H1 (cell line): Measurements from ENCODE around the gene SLC5A9. TPM values are rescaled to one million over a fixed set of nuclear protein-coding genes. Genes with fewer than 3 reads are reported as not detected.

Source experiments
- CTCF ChIA-PET: fragments of 300-600 bp; sonication (Branson Sonifier 250); formaldehyde crosslinking; loops from one replicate; lab custom pipeline; 2021; ENCODE audit not compliant: partially characterized antibody; lab: Charles Lee
- POLR2A ChIA-PET: fragments of 300-600 bp; sonication (Branson Sonifier 250); formaldehyde crosslinking; loops from one replicate; lab custom pipeline; 2021; ENCODE audit warnings: inconsistent platforms; ENCODE audit not compliant: partially characterized antibody; lab: Charles Lee
- DNase-seq, 2 experiments: peaks; one replicate each; pipeline versions ENCODE4 v3.0.0 to v3.0.0-alpha.2; 2010 to 2022; ENCODE audit warnings: low spot score in 2 of 2, low read depth in 1 of 2, mixed read lengths in 1 of 2
- FAIRE-seq: peaks from 2 replicates; lab custom pipeline; 2011; peaks lifted over from hg19 to GRCh38; lab: Jason Lieb, UNC
- H2AFZ ChIP-seq: 2 replicates; pipeline ENCODE4 v1.8.1; 2012; ENCODE audit warnings: low read length, inconsistent platforms
- H2AK5ac ChIP-seq: 2 replicates; pipeline ENCODE4 v1.6.1; 2013; ENCODE audit warnings: low read depth, low read length
- H2BK120ac ChIP-seq: replicated peaks from 2 replicates; pipeline ENCODE3; 2013; ENCODE audit warnings: low read depth, low read length, inconsistent platforms
- H2BK12ac ChIP-seq: 2 replicates; pipeline ENCODE4 v1.6.1; 2013; ENCODE audit warnings: low read depth, low read length
- H2BK15ac ChIP-seq: 2 replicates; pipeline ENCODE4 v1.6.1; 2013; ENCODE audit warnings: low read length
- H2BK20ac ChIP-seq: 2 replicates; pipeline ENCODE4 v1.6.1; 2013; ENCODE audit warnings: low read length
- H2BK5ac ChIP-seq: 2 replicates; pipeline ENCODE4 v1.6.1; 2013; ENCODE audit warnings: low read depth, low read length
- H3K14ac ChIP-seq: 2 replicates; pipeline ENCODE4 v1.6.1; 2013; ENCODE audit warnings: inconsistent platforms; ENCODE audit not compliant: insufficient read length
- H3K18ac ChIP-seq: 2 replicates; pipeline ENCODE4 v1.6.1; 2013; ENCODE audit warnings: low read length; ENCODE audit errors: extremely low read depth
- H3K23ac ChIP-seq: 2 replicates; pipeline ENCODE4 v1.6.1; 2013; ENCODE audit warnings: inconsistent platforms; ENCODE audit not compliant: insufficient read length
- H3K23me2 ChIP-seq: 2 replicates; pipeline ENCODE4 v1.6.1; 2013; ENCODE audit warnings: low read depth, low read length
- H3K27ac ChIP-seq: 2 replicates; pipeline ENCODE4 v1.6.1; 2011; ENCODE audit warnings: low read depth, low read length, inconsistent platforms
- H3K27me3 ChIP-seq, 4 experiments: replicated peaks in 1 of 4; 1 replicate in 1 of 4; 2 replicates in 3 of 4; pipeline versions ENCODE4 v1.6.1 to v1.8.1; 2011 to 2013; ENCODE audit warnings: low read length in 3 of 4, mild to moderate bottlenecking in 3 of 4, inconsistent platforms in 2 of 4, mixed read lengths in 2 of 4, moderate library complexity in 1 of 4; ENCODE audit not compliant: control insufficient read depth in 3 of 4, insufficient read depth in 3 of 4; ENCODE audit errors: extremely low read depth in 1 of 4
- H3K36me3 ChIP-seq, 4 experiments: 2 replicates each; pipeline versions ENCODE4 v1.6.1 to v1.8.1; 2011 to 2013; ENCODE audit warnings: mild to moderate bottlenecking in 4 of 4, low read length in 3 of 4, moderate library complexity in 2 of 4, control low read depth in 1 of 4, inconsistent platforms in 1 of 4; ENCODE audit not compliant: insufficient read depth in 4 of 4, control insufficient read depth in 2 of 4
- H3K4ac ChIP-seq: replicated peaks from 2 replicates; pipeline ENCODE3; 2013; ENCODE audit warnings: low read length, low read depth, mixed read lengths, inconsistent platforms; ENCODE audit not compliant: insufficient read length
- H3K4me1 ChIP-seq, 4 experiments: replicated peaks in 1 of 4; 1 replicate in 1 of 4; 2 replicates in 3 of 4; pipeline versions ENCODE4 v1.6.1 to v1.8.1; 2011 to 2013; ENCODE audit warnings: low read length in 3 of 4, inconsistent platforms in 2 of 4, mixed read lengths in 1 of 4; ENCODE audit not compliant: insufficient read depth in 4 of 4, control insufficient read depth in 3 of 4
- H3K4me2 ChIP-seq, 2 experiments: 2 replicates each; pipeline versions ENCODE4 v1.6.1 to v1.8.1; 2011 to 2013; ENCODE audit warnings: low read depth in 2 of 2, low read length in 2 of 2, control low read depth in 1 of 2, inconsistent platforms in 1 of 2, mild to moderate bottlenecking in 1 of 2; ENCODE audit not compliant: insufficient read depth in 1 of 2
- H3K4me3 ChIP-seq, 4 experiments: fragments of 200-600, 300-600 bp in 1 of 4; sonication (generic), shearing (Covaris generic), sonication (Bioruptor Twin) in 1 of 4; 2 replicates each; pipeline versions ENCODE4 v1.5.1 to v1.8.1; 2011 to 2016; ENCODE audit warnings: low read length in 4 of 4, low read depth in 3 of 4, control low read depth in 2 of 4, inconsistent platforms in 2 of 4, mild to moderate bottlenecking in 2 of 4, mixed read lengths in 1 of 4, moderate library complexity in 1 of 4; ENCODE audit not compliant: insufficient read depth in 2 of 4; ENCODE audit errors: extremely low read depth in 1 of 4
- H3K56ac ChIP-seq: replicated peaks from 2 replicates; pipeline ENCODE3; 2013; ENCODE audit warnings: low read depth, mild to moderate bottlenecking, mixed read lengths, low read length, inconsistent platforms; ENCODE audit not compliant: insufficient read length
- H3K79me1 ChIP-seq: 2 replicates; pipeline ENCODE4 v1.6.1; 2013; ENCODE audit warnings: low read depth, low read length, control low read depth
- H3K79me2 ChIP-seq, 2 experiments: 2 replicates each; pipeline versions ENCODE4 v1.6.1 to v1.8.1; 2012 to 2013; ENCODE audit warnings: low read length in 2 of 2, mild to moderate bottlenecking in 2 of 2, inconsistent platforms in 1 of 2; ENCODE audit not compliant: insufficient read depth in 2 of 2, control insufficient read depth in 1 of 2
- H3K9ac ChIP-seq, 4 experiments: replicated peaks in 1 of 4; 1 replicate in 1 of 4; 2 replicates in 3 of 4; pipeline versions ENCODE4 v1.6.1 to v1.8.1; 2011 to 2013; ENCODE audit warnings: low read depth in 3 of 4, low read length in 3 of 4, control low read depth in 2 of 4, mild to moderate bottlenecking in 2 of 4, moderate library complexity in 2 of 4, inconsistent platforms in 1 of 4; ENCODE audit errors: extremely low read depth in 1 of 4
- H3K9me3 ChIP-seq, 2 experiments: 2 replicates each; pipeline versions ENCODE4 v1.6.1 to v1.8.1; 2012 to 2013; ENCODE audit warnings: mild to moderate bottlenecking in 2 of 2, moderate library complexity in 2 of 2, control low read depth in 1 of 2, inconsistent platforms in 1 of 2, low read depth in 1 of 2, low read length in 1 of 2, mixed read lengths in 1 of 2; ENCODE audit not compliant: insufficient read depth in 2 of 2
- H4K20me1 ChIP-seq, 2 experiments: replicated peaks in 1 of 2; 2 replicates each; pipeline versions ENCODE3 to v1.8.1; 2011 to 2013; ENCODE audit warnings: inconsistent platforms in 2 of 2, low read length in 2 of 2, mild to moderate bottlenecking in 1 of 2; ENCODE audit not compliant: insufficient read depth in 2 of 2, control insufficient read depth in 1 of 2
- H4K5ac ChIP-seq: 2 replicates; pipeline ENCODE4 v1.6.1; 2013; ENCODE audit warnings: low read length, low read depth, mixed read lengths, inconsistent platforms; ENCODE audit not compliant: insufficient read length
- H4K8ac ChIP-seq: 2 replicates; pipeline ENCODE4 v1.8.0; 2013; ENCODE audit warnings: mild to moderate bottlenecking, moderate library complexity, low read length, inconsistent platforms; ENCODE audit not compliant: insufficient read depth; ENCODE audit errors: extremely low read depth
- H4K91ac ChIP-seq: replicated peaks from 2 replicates; pipeline ENCODE3; 2013; ENCODE audit warnings: low read length, mixed read lengths, inconsistent platforms; ENCODE audit not compliant: insufficient read length
- BCL11A ChIP-seq, 2 experiments: IDR thresholded peaks; one replicate each; pipeline ENCODE4 v1.6.1; 2011; ENCODE audit warnings: low read depth in 2 of 2, low read length in 2 of 2, mild to moderate bottlenecking in 2 of 2
- CHD1 ChIP-seq: IDR thresholded peaks from 2 replicates; pipeline ENCODE4 v1.6.1; 2012; ENCODE audit warnings: low read depth, low read length, improper control_type of control experiment
- RBBP5 ChIP-seq: IDR thresholded peaks from 2 replicates; pipeline ENCODE4 v1.7.1; 2012; ENCODE audit warnings: low read depth, mild to moderate bottlenecking, inconsistent platforms, low read length, moderate library complexity, borderline replicate concordance
- SIN3A ChIP-seq, 2 experiments: IDR thresholded peaks in 1 of 2; conservative IDR thresholded peaks in 1 of 2; 2 replicates each; pipeline ENCODE4 v1.6.1; 2011 to 2012; ENCODE audit warnings: low read length in 2 of 2, improper control_type of control experiment in 1 of 2, low read depth in 1 of 2, mild to moderate bottlenecking in 1 of 2
- TAF1 ChIP-seq: IDR thresholded peaks from 2 replicates; pipeline ENCODE4 v1.6.1; 2011; ENCODE audit warnings: mild to moderate bottlenecking, low read depth, low read length
- TAF7 ChIP-seq: optimal IDR thresholded peaks from 2 replicates; pipeline ENCODE3; 2011; ENCODE audit warnings: low read depth, mild to moderate bottlenecking, inconsistent platforms, low read length, moderate library complexity, borderline replicate concordance
- TBP ChIP-seq: IDR thresholded peaks from 2 replicates; pipeline ENCODE4 v1.6.1; 2011; ENCODE audit warnings: low read depth, low read length, improper control_type of control experiment
- YY1 ChIP-seq: IDR thresholded peaks from 2 replicates; pipeline ENCODE4 v1.6.1; 2011; ENCODE audit warnings: low read depth, mild to moderate bottlenecking, low read length
- WGBS, 2 experiments: shearing (Covaris generic) in 1 of 2; methylation state at CpG; one replicate each; pipeline versions ENCODE4 v1.1.6 to v1.1.7; 2013 to 2015; ENCODE audit warnings: low lambda C conversion rate in 2 of 2, mixed read lengths in 2 of 2, inconsistent platforms in 1 of 2, low coverage in 1 of 2, missing lambda C conversion rate in 1 of 2; ENCODE audit not compliant: insufficient replicate concordance in 2 of 2, insufficient coverage in 1 of 2, insufficient read length in 1 of 2; ENCODE audit errors: extremely low coverage in 1 of 2, missing lambda C conversion rate in 1 of 2; 5-methylcytosine and 5-hydroxymethylcytosine counted together
- polyA plus RNA-seq, 7 experiments: library from polyadenylated mRNA; depleted of rRNA in 3 of 7; stranded (reverse) in 5 of 7; unstranded in 2 of 7; fragments of >200 nt in 5 of 7; fragments of 200-250 nt in 2 of 7; gene quantifications; 1 replicate in 5 of 7; 2 replicates in 1 of 7; 4 replicates in 1 of 7; pipeline versions ENCODE4 v1.2.1 to v1.2.3, GENCODE V29; 2011 to 2013; ENCODE audit warnings: missing spikeins in 2 of 7, mixed read lengths in 2 of 7
- total RNA-seq: library from RNA; stranded (reverse); fragmentation: NEBNext Ultra II Directional; extraction: Animal tissue kit (Norgen Biotek cat#: 25700); gene quantifications from 2 replicates; pipeline ENCODE4 v1.2.1, GENCODE V29; 2021
- TF ChIP-seq, protein P1 (sequence below): IDR thresholded peaks from 2 replicates; pipeline ENCODE4 v1.6.1; 2011; ENCODE audit warnings: low read length, improper control_type of control experiment

SLC5A9 gene
- total and polyA plus RNA-seq, 2 of the 8 experiments (the other 6 are each of a cell fraction or from before 2014, with no cell fraction given) = 0.03 TPM; not detected in 1

DNA sequence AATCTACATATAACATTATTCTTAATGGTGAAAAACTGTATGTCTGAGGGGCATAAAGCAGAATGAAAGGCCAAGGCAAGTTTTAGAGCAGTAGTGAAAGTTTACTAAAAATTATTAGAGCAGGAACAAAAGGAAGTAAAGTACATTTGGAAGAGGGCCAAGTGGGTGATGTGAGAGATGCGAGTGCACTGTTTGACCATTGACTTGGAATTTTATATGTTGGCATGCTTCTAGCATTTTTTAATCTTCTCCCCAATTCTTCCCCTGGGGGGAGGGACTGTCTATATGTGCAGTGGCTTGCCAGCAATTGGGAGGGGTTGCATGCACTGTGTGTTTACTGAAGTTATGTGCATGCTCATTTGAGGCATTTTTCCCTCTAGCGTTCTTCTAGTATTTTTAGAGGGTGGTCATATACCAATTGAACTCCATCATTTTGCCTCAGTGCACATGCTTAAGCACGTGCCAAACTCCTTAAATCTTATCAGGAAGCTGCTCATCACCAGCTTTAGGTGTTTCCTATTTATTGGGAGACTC lies 36.1 kb upstream of the SLC5A9 start:
- H3K79me2 ChIP-seq = no peaks in the 10 kb centered on the region
- ChIA-PET POLR2A (no interaction called here), CTCF (no interaction called here)
- H4K5ac ChIP-seq = no peak overlapping the region
- no peaks in the 10 kb centered on the region for H3K4me1 ChIP-seq
- WGBS, 2 experiments = 73% methylated on average over 3 of the region's 3 CpGs; no CpG with 5 or more reads in 1 of the 2 experiments
- no peak overlapping the region for H2BK12ac ChIP-seq
- no peaks in the 10 kb centered on the region for H4K20me1 ChIP-seq
- TF ChIP-seq CHD1 (no peak), BCL11A (IDR thresholded peaks at IDR 0.05; ENCODE audit: low read depth in 2 of 2, low read length in 2 of 2) (no peak), RBBP5 (no peak), TAF1 (no peak), SIN3A (conservative IDR thresholded peaks at IDR 0.05 in 1 of 2, IDR thresholded peaks at IDR 0.05 in 1 of 2; ENCODE audit: low read depth in 1 of 2, low read length in 2 of 2) (no peak), TAF7 (no peak), YY1 (no peak), TBP (no peak)
- TF ChIP-seq, protein P1, sequence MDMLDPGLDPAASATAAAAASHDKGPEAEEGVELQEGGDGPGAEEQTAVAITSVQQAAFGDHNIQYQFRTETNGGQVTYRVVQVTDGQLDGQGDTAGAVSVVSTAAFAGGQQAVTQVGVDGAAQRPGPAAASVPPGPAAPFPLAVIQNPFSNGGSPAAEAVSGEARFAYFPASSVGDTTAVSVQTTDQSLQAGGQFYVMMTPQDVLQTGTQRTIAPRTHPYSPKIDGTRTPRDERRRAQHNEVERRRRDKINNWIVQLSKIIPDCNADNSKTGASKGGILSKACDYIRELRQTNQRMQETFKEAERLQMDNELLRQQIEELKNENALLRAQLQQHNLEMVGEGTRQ = no peak
- H3K23me2 ChIP-seq = no peaks in the 10 kb centered on the region
- H3K14ac ChIP-seq = no peak overlapping the region
- no peaks in the 10 kb centered on the region for H3K27me3 ChIP-seq
- no peak overlapping the region for H3K18ac ChIP-seq
- H2AK5ac ChIP-seq = no peak overlapping the region
- DNase-seq = no peak
- no peak overlapping the region for H2BK15ac ChIP-seq
- no peak overlapping the region for H2BK20ac ChIP-seq
- no peak overlapping the region for H3K56ac ChIP-seq
- H3K4me2 ChIP-seq = no peak overlapping the region
- no peak overlapping the region for H2BK5ac ChIP-seq
- H3K36me3 ChIP-seq = 0 out of 8 replicates have a peak, but pooled peaks cover 0 to 2% (median 0%) of the 10 kb centered on the region in 4 experiments
- H2BK120ac ChIP-seq = no peak overlapping the region
- no peak overlapping the region for H3K23ac ChIP-seq
- H2AFZ ChIP-seq = no peak overlapping the region
- H4K8ac ChIP-seq = no peak overlapping the region
- peaks cover 37 to 52% of the 10 kb centered on the region in 2 experiments for H3K9me3 ChIP-seq
- no peak overlapping the region for H3K4me3 ChIP-seq
- H3K9ac ChIP-seq = no peak overlapping the region
- no peaks in the 10 kb centered on the region for H3K79me1 ChIP-seq
- no peak overlapping the region for H3K27ac ChIP-seq
- FAIRE-seq = no peak
- H3K4ac ChIP-seq = no peak overlapping the region
- no peak overlapping the region for H4K91ac ChIP-seq
